Mesendoderm (in vitro differentiated cells): ENCODE measurements around the gene KCNS1.

ENCODE experiments used
- DNase-seq: peaks from one replicate; pipeline ENCODE4 v3.0.0; 2013
- H2AK5ac ChIP-seq: 2 replicates; pipeline ENCODE4 v1.6.1; 2013; ENCODE audit warnings: low read length, inconsistent platforms
- H2BK120ac ChIP-seq: 2 replicates; pipeline ENCODE4 v1.6.1; 2013; ENCODE audit warnings: low read depth, mild to moderate bottlenecking, low read length, moderate library complexity, mixed read lengths
- H2BK15ac ChIP-seq: replicated peaks from 2 replicates; pipeline ENCODE4 v1.6.1; 2013; ENCODE audit warnings: low read depth, mild to moderate bottlenecking, moderate library complexity
- H2BK5ac ChIP-seq: 2 replicates; pipeline ENCODE4 v1.6.1; 2013; ENCODE audit warnings: low read length, inconsistent platforms
- H3K18ac ChIP-seq: 2 replicates; pipeline ENCODE4 v1.6.1; 2013; ENCODE audit warnings: mild to moderate bottlenecking, low read length, mixed read lengths
- H3K23ac ChIP-seq: one replicate; pipeline ENCODE4 v1.6.1; 2013; ENCODE audit warnings: low read length
- H3K27ac ChIP-seq: 2 replicates; pipeline ENCODE4 v1.5.1; 2013; ENCODE audit warnings: low read depth, mild to moderate bottlenecking, inconsistent platforms, low read length, moderate library complexity
- H3K27me3 ChIP-seq: 2 replicates; pipeline ENCODE4 v1.6.1; 2013; ENCODE audit warnings: low read length, control low read depth, mild to moderate bottlenecking, inconsistent platforms; ENCODE audit not compliant: insufficient read depth, poor library complexity
- H3K36me3 ChIP-seq: 2 replicates; pipeline ENCODE4 v1.6.1; 2013; ENCODE audit warnings: low read length, inconsistent platforms; ENCODE audit not compliant: control insufficient read depth, insufficient read depth
- H3K4ac ChIP-seq: one replicate; pipeline ENCODE4 v1.6.1; 2013; ENCODE audit warnings: low read depth, mild to moderate bottlenecking, low read length, moderate library complexity
- H3K4me1 ChIP-seq: 2 replicates; pipeline ENCODE4 v1.6.1; 2013; ENCODE audit warnings: low read depth, low read length, inconsistent platforms; ENCODE audit not compliant: control insufficient read depth
- H3K4me2 ChIP-seq: 2 replicates; pipeline ENCODE4 v1.6.1; 2013; ENCODE audit warnings: low read length
- H3K4me3 ChIP-seq: 2 replicates; pipeline ENCODE4 v1.5.1; 2013; ENCODE audit warnings: mild to moderate bottlenecking, low read length
- H3K56ac ChIP-seq: one replicate; pipeline ENCODE4 v1.6.1; 2013; ENCODE audit warnings: low read length
- H3K79me1 ChIP-seq: 2 replicates; pipeline ENCODE4 v1.6.1; 2013; ENCODE audit warnings: low read length, inconsistent platforms
- H3K79me2 ChIP-seq: 2 replicates; pipeline ENCODE4 v1.6.1; 2013; ENCODE audit warnings: mild to moderate bottlenecking, low read length; ENCODE audit not compliant: control insufficient read depth, insufficient read depth
- H3K9ac ChIP-seq: 2 replicates; pipeline ENCODE4 v1.6.1; 2013; ENCODE audit warnings: low read length, inconsistent platforms
- H4K5ac ChIP-seq: one replicate; pipeline ENCODE4 v1.6.1; 2013; ENCODE audit warnings: low read length
- H4K8ac ChIP-seq: one replicate; pipeline ENCODE4 v1.6.1; 2013; ENCODE audit warnings: low read depth, mild to moderate bottlenecking, control low read depth, low read length, moderate library complexity
- WGBS: extraction: QIAGEN DNeasy Blood & Tissue Kit; methylation state at CpG from one replicate; pipeline ENCODE4 v1.1.7; 2013; ENCODE audit warnings: low lambda C conversion rate, missing lambda C conversion rate; ENCODE audit not compliant: insufficient coverage; ENCODE audit errors: extremely low coverage; 5-methylcytosine and 5-hydroxymethylcytosine counted together

KCNS1 gene

GRCh38 chr20:45117581-45117980 lies 16.7 kb upstream of the KCNS1 start:
- DNase-seq: no peak
- Histone ChIP-seq H2AK5ac (no peak overlapping the region), H4K8ac (no peak overlapping the region), H3K79me1 (no peaks in the 10 kb centered on the region), H3K79me2 (no peaks in the 10 kb centered on the region), H3K56ac (no peak overlapping the region), H3K27me3 (no peaks in the 10 kb centered on the region), H3K36me3 (no peaks in the 10 kb centered on the region), H3K9ac (no peak overlapping the region), H3K18ac (no peak overlapping the region), H3K4ac (no peak overlapping the region), H3K4me3 (no peak overlapping the region), H3K23ac (no peak overlapping the region), H4K5ac (no peak overlapping the region), H2BK5ac (no peak overlapping the region), H3K4me1 (no peaks in the 10 kb centered on the region), H2BK15ac (no peak overlapping the region), H3K4me2 (no peak overlapping the region), H3K27ac (no peak overlapping the region), H2BK120ac (no peak overlapping the region)
- no CpG with 5 or more reads among the region's 4 CpGs for WGBS

GRCh38 chr20:45115829-45116228 lies 14.9 kb upstream of the KCNS1 start:
- Histone ChIP-seq H3K9ac (no peak overlapping the region), H3K4ac (no peak overlapping the region), H3K36me3 (no peaks in the 10 kb centered on the region), H3K4me3 (no peak overlapping the region), H3K18ac (no peak overlapping the region), H3K4me1 (no peaks in the 10 kb centered on the region), H3K27ac (no peak overlapping the region), H2AK5ac (no peak overlapping the region), H2BK15ac (no peak overlapping the region), H4K8ac (no peak overlapping the region), H3K56ac (no peak overlapping the region), H3K79me2 (no peaks in the 10 kb centered on the region), H2BK120ac (no peak overlapping the region), H3K4me2 (no peak overlapping the region), H3K23ac (no peak overlapping the region), H3K27me3 (no peaks in the 10 kb centered on the region), H3K79me1 (no peaks in the 10 kb centered on the region), H2BK5ac (no peak overlapping the region), H4K5ac (no peak overlapping the region)
- DNase-seq: no peak
- no CpG with 5 or more reads among the region's 4 CpGs for WGBS

- Histone ChIP-seq H3K4me1 (no peaks in the 10 kb centered on the region), H3K4me2 (no peak overlapping the region), H4K8ac (no peak overlapping the region), H3K18ac (no peak overlapping the region), H3K36me3 (no peaks in the 10 kb centered on the region), H3K4me3 (no peak overlapping the region), H2BK120ac (no peak overlapping the region), H3K79me2 (no peaks in the 10 kb centered on the region), H2AK5ac (no peak overlapping the region), H2BK5ac (no peak overlapping the region), H3K4ac (no peak overlapping the region), H3K9ac (no peak overlapping the region), H4K5ac (no peak overlapping the region), H3K79me1 (no peaks in the 10 kb centered on the region), H3K56ac (no peak overlapping the region), H3K23ac (no peak overlapping the region), H3K27me3 (no peaks in the 10 kb centered on the region), H2BK15ac (no peak overlapping the region), H3K27ac (no peak overlapping the region)
- no CpG with 5 or more reads among the region's 3 CpGs for WGBS
- DNase-seq: no peak
Observed at GRCh38 chr20:45115386-45115774, 14.5 kb upstream of the KCNS1 start.

- no peak within 1 kb of the TSS for H3K23ac ChIP-seq
- no peak within 1 kb of the TSS for H3K4ac ChIP-seq
- H3K79me2 ChIP-seq: no peaks in the 10 kb centered on the region
- no peak within 1 kb of the TSS for H2BK120ac ChIP-seq
- no peak within 1 kb of the TSS for H2AK5ac ChIP-seq
- DNase-seq: no peak
- no CpG with 5 or more reads among the region's 16 CpGs for WGBS
- no peaks in the 10 kb centered on the region for H3K4me1 ChIP-seq
- no peak within 1 kb of the TSS for H4K5ac ChIP-seq
- no peak within 1 kb of the TSS for H3K27ac ChIP-seq
- H3K4me2 ChIP-seq: no peak within 1 kb of the TSS
- H3K27me3 ChIP-seq: no peaks in the 10 kb centered on the region
- H3K56ac ChIP-seq: no peak within 1 kb of the TSS
- no peak within 1 kb of the TSS for H2BK15ac ChIP-seq
- H3K79me1 ChIP-seq: no peaks in the 10 kb centered on the region
- no peaks in the 10 kb centered on the region for H3K36me3 ChIP-seq
- no peak within 1 kb of the TSS for H3K9ac ChIP-seq
- no peak within 1 kb of the TSS for H3K4me3 ChIP-seq
- H2BK5ac ChIP-seq: no peak within 1 kb of the TSS
- no peak within 1 kb of the TSS for H4K8ac ChIP-seq
- no peak within 1 kb of the TSS for H3K18ac ChIP-seq
Observed at GRCh38 chr20:45114465-45115385, 13.8 kb upstream of the KCNS1 start, which contains the start of gene WFDC5. TSS of gene WFDC5 (minus strand) at chr20:45115174. CDS start at chr20:45115083, 91 bp downstream.

GRCh38 chr20:45113865-45114264 lies 12.9 kb upstream of the KCNS1 start:
- Histone ChIP-seq H3K4me2 (no peak overlapping the region), H3K79me2 (no peaks in the 10 kb centered on the region), H4K5ac (no peak overlapping the region), H4K8ac (no peak overlapping the region), H3K27ac (no peak overlapping the region), H3K79me1 (no peaks in the 10 kb centered on the region), H2AK5ac (no peak overlapping the region), H3K23ac (no peak overlapping the region), H3K4ac (no peak overlapping the region), H3K18ac (no peak overlapping the region), H2BK15ac (no peak overlapping the region), H3K36me3 (no peaks in the 10 kb centered on the region), H2BK120ac (no peak overlapping the region), H2BK5ac (no peak overlapping the region), H3K4me1 (no peaks in the 10 kb centered on the region), H3K56ac (no peak overlapping the region), H3K9ac (no peak overlapping the region), H3K27me3 (no peaks in the 10 kb centered on the region), H3K4me3 (no peak overlapping the region)
- WGBS: no CpG with 5 or more reads among the region's 3 CpGs
- no peak for DNase-seq

GRCh38 chr20:45112754-45113153 lies 11.8 kb upstream of the KCNS1 start:
- Histone ChIP-seq H3K4me1 (no peaks in the 10 kb centered on the region), H3K4ac (no peak overlapping the region), H3K4me3 (no peak overlapping the region), H3K23ac (no peak overlapping the region), H2BK5ac (no peak overlapping the region), H2BK120ac (no peak overlapping the region), H3K27ac (no peak overlapping the region), H2BK15ac (no peak overlapping the region), H3K18ac (no peak overlapping the region), H3K27me3 (no peaks in the 10 kb centered on the region), H3K79me2 (no peaks in the 10 kb centered on the region), H4K8ac (no peak overlapping the region), H3K9ac (no peak overlapping the region), H3K56ac (no peak overlapping the region), H2AK5ac (no peak overlapping the region), H3K79me1 (no peaks in the 10 kb centered on the region), H3K36me3 (no peaks in the 10 kb centered on the region), H4K5ac (no peak overlapping the region), H3K4me2 (no peak overlapping the region)
- no peak for DNase-seq
